ENCODE data around the gene IL1R2. TPM values are rescaled to one million over a fixed set of nuclear protein-coding genes. Genes with fewer than 3 reads are reported as not detected.

The IL1R2 gene
- total and polyA plus RNA-seq, 2 of the 8 experiments (the other 6 are each of a cell fraction or from before 2014, with no cell fraction given): 0.06 TPM; not detected in 1

GRCh38 chr2:101998556-101998895 lies 6.8 kb downstream of the IL1R2 start:
- no peaks in the 10 kb centered on the region for H3K9me3 ChIP-seq (ENCODE audit: insufficient read depth in 2 of 2, low read depth in 1 of 2, low read length in 1 of 2)
- H4K5ac ChIP-seq (ENCODE audit: insufficient read length, low read depth, low read length): no peak overlapping the region
- no peak overlapping the region for H2BK20ac ChIP-seq (ENCODE audit: low read length)
- no peaks in the 10 kb centered on the region for H3K36me3 ChIP-seq (ENCODE audit: control insufficient read depth in 2 of 4, insufficient read depth in 4 of 4, low read length in 3 of 4)
- no peak overlapping the region for H3K56ac ChIP-seq (replicated peaks; ENCODE audit: insufficient read length, low read depth, low read length)
- H3K18ac ChIP-seq (ENCODE audit: extremely low read depth, low read length): no peak overlapping the region
- H3K79me1 ChIP-seq (ENCODE audit: low read depth, low read length): no peaks in the 10 kb centered on the region
- no peak overlapping the region for H2BK120ac ChIP-seq (replicated peaks; ENCODE audit: low read depth, low read length)
- H3K14ac ChIP-seq (ENCODE audit: insufficient read length): no peak overlapping the region
- ChIA-PET POLR2A (ENCODE audit: partially characterized antibody) (no interaction called here), CTCF (ENCODE audit: partially characterized antibody) (interaction anchor here (0.8 to 3.6 kb wide), 4 partner anchors 10 to 168 kb away, joined by 3 to 12 read pairs (median 4); no protein-coding TSS in a partner anchor)
- no peaks in the 10 kb centered on the region for H3K27me3 ChIP-seq (replicated peaks in 1 of 4; ENCODE audit: control insufficient read depth in 3 of 4, extremely low read depth in 1 of 4, insufficient read depth in 3 of 4, low read length in 3 of 4)
- H3K23ac ChIP-seq (ENCODE audit: insufficient read length): no peak overlapping the region
- 75% methylated on average over 2 of the region's 2 CpGs; no CpG with 5 or more reads in 1 of the 2 experiments for WGBS, 2 experiments (ENCODE audit: extremely low coverage in 1 of 2, insufficient coverage in 1 of 2, insufficient read length in 1 of 2, insufficient replicate concordance in 2 of 2, low coverage in 1 of 2, low lambda C conversion rate in 2 of 2, missing lambda C conversion rate in 1 of 2)
- H2AK5ac ChIP-seq (ENCODE audit: low read depth, low read length): no peak overlapping the region
- no peak overlapping the region for H4K8ac ChIP-seq (ENCODE audit: extremely low read depth, insufficient read depth, low read length)
- H3K9ac ChIP-seq (replicated peaks in 1 of 4; ENCODE audit: extremely low read depth in 1 of 4, low read depth in 3 of 4, low read length in 3 of 4): no peak overlapping the region
- no peak overlapping the region for H2BK5ac ChIP-seq (ENCODE audit: low read depth, low read length)
- DNase-seq (ENCODE audit: low read depth in 1 of 2, low spot score in 2 of 2): no peak
- H4K91ac ChIP-seq (replicated peaks; ENCODE audit: insufficient read length, low read length): no peak overlapping the region
- no peak for TF ChIP-seq ASH2L (IDR thresholded peaks at IDR 0.05; ENCODE audit: low read length)
- H3K23me2 ChIP-seq (ENCODE audit: low read depth, low read length): no peaks in the 10 kb centered on the region; the same call in 1 of the 2 replicates
- H3K4me3 ChIP-seq (ENCODE audit: extremely low read depth in 1 of 4, insufficient read depth in 2 of 4, low read depth in 3 of 4, low read length in 4 of 4): no peak overlapping the region
- H4K20me1 ChIP-seq (replicated peaks in 1 of 2; ENCODE audit: control insufficient read depth in 1 of 2, insufficient read depth in 2 of 2, low read length in 2 of 2): no peaks in the 10 kb centered on the region
- H2BK12ac ChIP-seq (ENCODE audit: low read depth, low read length): no peak overlapping the region
- H2BK15ac ChIP-seq (ENCODE audit: low read length): no peak overlapping the region
- H3K4me1 ChIP-seq (replicated peaks in 1 of 4; ENCODE audit: control insufficient read depth in 3 of 4, insufficient read depth in 4 of 4, low read length in 3 of 4): no peaks in the 10 kb centered on the region
- H3K27ac ChIP-seq (ENCODE audit: low read depth, low read length): no peak overlapping the region
- H3K4ac ChIP-seq (replicated peaks; ENCODE audit: insufficient read length, low read depth, low read length): no peak overlapping the region
- FAIRE-seq: no peak
- no peak overlapping the region for H2AFZ ChIP-seq (ENCODE audit: low read length)
- no peak overlapping the region for H3K4me2 ChIP-seq (ENCODE audit: insufficient read depth in 1 of 2, low read depth in 2 of 2, low read length in 2 of 2)
- H3K79me2 ChIP-seq (ENCODE audit: control insufficient read depth in 1 of 2, insufficient read depth in 2 of 2, low read length in 2 of 2): no peaks in the 10 kb centered on the region
